HepG2 (cell line): ENCODE results near the gene EFNA2. TPM values are rescaled to one million over a fixed set of nuclear protein-coding genes. Genes with fewer than 3 reads are reported as not detected.

Experiments used
- ATAC-seq: fragments of 200-7000 bp; cut with Tn5 transposase; 3 replicates; pipeline ENCODE4 v1.9.1; 2020; ENCODE audit warnings: mild to moderate bottlenecking, moderate library complexity
- BruUV-seq: library from RNA; stranded (reverse); fragments of 400-500 nt; replicated peaks from 2 replicates; lab custom pipeline; 2021; lab: Mats Ljungman, UMichigan
- CTCF ChIA-PET: fragments of 300-600 bp; formaldehyde crosslinking; extraction: SDS; loops from one replicate; lab custom pipeline; 2021; ENCODE audit warnings: low total read pairs, inconsistent platforms, low intra/inter-chr PET ratio; lab: Yijun Ruan, JAX
- POLR2A ChIA-PET: fragments of 350-600 bp; sonication (Branson Sonifier 250); formaldehyde crosslinking; loops from one replicate; lab custom pipeline; 2020; ENCODE audit warnings: antibody characterized with exemption, inconsistent platforms; lab: Yijun Ruan, JAX
- DNase-seq: peaks from one replicate; pipeline ENCODE4 v3.0.0-alpha.2; 2015; ENCODE audit warnings: low spot score
- FAIRE-seq: peaks from 3 replicates; lab custom pipeline; 2011; peaks lifted over from hg19 to GRCh38; lab: Jason Lieb, UNC
- H2AFZ ChIP-seq: one replicate; pipeline ENCODE4 v1.6.1; 2011; ENCODE audit warnings: low read length, inconsistent platforms
- H3K27ac ChIP-seq: fragments of 300-600 bp; 3 replicates; pipeline ENCODE4 v1.8.0; 2011; ENCODE audit warnings: mixed run types, mild to moderate bottlenecking, mixed read lengths, low read length, inconsistent platforms; ENCODE audit not compliant: insufficient read depth; ENCODE audit errors: extremely low read length
- H3K27me3 ChIP-seq, 2 experiments: fragments of 200-600 bp in 1 of 2; 2 replicates in 1 of 2; 3 replicates in 1 of 2; pipeline versions ENCODE4 v1.6.0 to v1.8.0; 2011; ENCODE audit warnings: low read length in 2 of 2, mild to moderate bottlenecking in 2 of 2, moderate library complexity in 2 of 2, inconsistent platforms in 1 of 2; ENCODE audit not compliant: insufficient read depth in 2 of 2, control insufficient read depth in 1 of 2
- H3K36me3 ChIP-seq, 2 experiments: fragments of 200-600 bp in 1 of 2; replicated peaks in 1 of 2; 2 replicates in 1 of 2; 3 replicates in 1 of 2; pipeline versions ENCODE4 v1.5.1 to v1.8.0; 2011; ENCODE audit warnings: low read length in 2 of 2, inconsistent platforms in 1 of 2; ENCODE audit not compliant: insufficient read depth in 2 of 2, control insufficient read depth in 1 of 2
- H3K4me1 ChIP-seq: 2 replicates; pipeline ENCODE4 v1.5.1; 2012; ENCODE audit warnings: low read length, inconsistent platforms; ENCODE audit not compliant: insufficient read depth
- H3K4me2 ChIP-seq: 2 replicates; pipeline ENCODE4 v1.6.0; 2011; ENCODE audit warnings: low read depth, low read length, inconsistent platforms
- H3K4me3 ChIP-seq, 3 experiments: fragments of 200-600 bp in 1 of 3; sonication (generic), shearing (Covaris generic) in 1 of 3; replicated peaks in 1 of 3; 2 replicates each; pipeline ENCODE4 v1.5.1; 2011 to 2016; ENCODE audit warnings: low read length in 3 of 3, inconsistent platforms in 2 of 3, low read depth in 2 of 3, mild to moderate bottlenecking in 2 of 3, control low read depth in 1 of 3, mixed read lengths in 1 of 3; ENCODE audit not compliant: insufficient read depth in 1 of 3
- H3K79me2 ChIP-seq: one replicate; pipeline ENCODE4 v1.6.1; 2011; ENCODE audit warnings: low read length, inconsistent platforms; ENCODE audit not compliant: insufficient read depth
- H3K9ac ChIP-seq: 2 replicates; pipeline ENCODE4 v1.6.0; 2011; ENCODE audit warnings: mild to moderate bottlenecking, low read depth, low read length, inconsistent platforms; ENCODE audit not compliant: insufficient read depth
- H3K9me3 ChIP-seq: 2 replicates; pipeline ENCODE4 v1.5.1; 2012; ENCODE audit warnings: mild to moderate bottlenecking, low read length
- H4K20me1 ChIP-seq: 2 replicates; pipeline ENCODE4 v1.6.0; 2011; ENCODE audit warnings: inconsistent platforms, mild to moderate bottlenecking, low read length, moderate library complexity; ENCODE audit not compliant: insufficient read depth
- HNF4G ChIP-seq, 2 experiments: sonication (generic) in 1 of 2; formaldehyde crosslinking in 1 of 2; IDR thresholded peaks; 2 replicates each; pipeline versions ENCODE4 v1.4.0 to v1.6.1; 2011 to 2020; ENCODE audit warnings: borderline replicate concordance in 2 of 2, low read depth in 2 of 2, mild to moderate bottlenecking in 2 of 2, low read length in 1 of 2, missing genetic modification reagents in 1 of 2, moderate library complexity in 1 of 2
- IRF1 ChIP-seq: sonication (generic); formaldehyde crosslinking; IDR thresholded peaks from 2 replicates; pipeline ENCODE4 v1.4.0; 2020; ENCODE audit warnings: low read depth, mild to moderate bottlenecking, missing genetic modification reagents
- MED13 ChIP-seq: sonication (generic); formaldehyde crosslinking; IDR thresholded peaks from 2 replicates; pipeline ENCODE4 v1.5.0; 2020; ENCODE audit warnings: missing genetic modification reagents
- STAG1 ChIP-seq: sonication (generic); formaldehyde crosslinking; IDR thresholded peaks from 2 replicates; pipeline ENCODE4 v1.4.0; 2020; ENCODE audit warnings: missing genetic modification reagents
- ZNF34 ChIP-seq: sonication (generic); formaldehyde crosslinking; IDR thresholded peaks from 2 replicates; pipeline ENCODE4 v1.4.0; 2020; ENCODE audit warnings: mild to moderate bottlenecking, missing genetic modification reagents, borderline replicate concordance
- ZNF558 ChIP-seq: sonication (generic); formaldehyde crosslinking; IDR thresholded peaks from 2 replicates; pipeline ENCODE4 v1.9.0; 2022; ENCODE audit warnings: mild to moderate bottlenecking, missing genetic modification reagents, borderline replicate concordance
- ZNF724P ChIP-seq: sonication (generic); formaldehyde crosslinking; IDR thresholded peaks from 2 replicates; pipeline ENCODE4 v1.8.0; 2022; ENCODE audit warnings: missing genetic modification reagents, borderline replicate concordance
- ZNF770 ChIP-seq: sonication (generic); formaldehyde crosslinking; IDR thresholded peaks from 2 replicates; pipeline ENCODE4 v1.5.0; 2020; ENCODE audit warnings: mild to moderate bottlenecking, missing genetic modification reagents
- WGBS: methylation state at CpG from one replicate; pipeline ENCODE4 v1.1.6; 2017; ENCODE audit warnings: low lambda C conversion rate; 5-methylcytosine and 5-hydroxymethylcytosine counted together
- in situ Hi-C: cut with HindIII; loops from 2 replicates; pipeline ENCODE4 v1.10.0; 2017; ENCODE audit warnings: low pct_unique_long_range_greater_than_20kb; ENCODE audit not compliant: extremely low pct_ligation_motif_present
- intact Hi-C: fragments of 100-400 bp; cut with micrococcal nuclease; formaldehyde crosslinking; loops from one replicate; pipeline ENCODE4 v1.10.0; 2022; ENCODE audit not compliant: unreplicated experiment
- polyA plus RNA-seq, 8 experiments: library from polyadenylated mRNA; depleted of rRNA in 3 of 8; stranded (reverse) in 7 of 8; unstranded in 1 of 8; fragments of >200 nt; fragmentation: Illumina TruSeq in 4 of 8; extraction: Trizol in 4 of 8; gene quantifications; 2 replicates each; pipeline versions ENCODE4 v1.2.1 to v1.2.3, GENCODE V29; 2011 to 2016; ENCODE audit warnings: low read depth in 4 of 8, missing spikeins in 1 of 8, mixed read lengths in 1 of 8; ENCODE audit not compliant: insufficient read depth in 1 of 8
- total RNA-seq, 5 experiments: library from RNA; depleted of rRNA; stranded (reverse); fragments of >200 nt; fragmentation: Illumina TruSeq; extraction: Trizol; gene quantifications; 2 replicates each; pipeline ENCODE4 v1.2.3, GENCODE V29; 2016; ENCODE audit warnings: low read depth in 1 of 5
- TF ChIP-seq, protein P1 (sequence below): sonication (generic); formaldehyde crosslinking; IDR thresholded peaks from 2 replicates; pipeline ENCODE4 v1.4.0; 2020; ENCODE audit warnings: missing genetic modification reagents
- TF ChIP-seq, protein P2 (sequence below): sonication (generic); formaldehyde crosslinking; IDR thresholded peaks from 2 replicates; pipeline ENCODE4 v1.8.1; 2023; ENCODE audit warnings: mild to moderate bottlenecking, moderate library complexity, missing genetic modification reagents
- TF ChIP-seq, protein P3 (sequence below): sonication (generic); formaldehyde crosslinking; IDR thresholded peaks from 2 replicates; pipeline ENCODE4 v1.4.0; 2020; ENCODE audit warnings: missing genetic modification reagents, borderline replicate concordance

Gene EFNA2
- total and polyA plus RNA-seq, 2 of the 13 experiments (the other 11 are each of a cell fraction or from before 2014, with no cell fraction given): 6.0 to 9.9 TPM

- TF ChIP-seq HNF4G (IDR thresholded peaks at IDR 0.05; ENCODE audit: borderline replicate concordance, low read depth, low read length) (no peak), HNF4G (CRISPR knock-in tag; IDR thresholded peaks at IDR 0.05; ENCODE audit: borderline replicate concordance, low read depth) (no peak), STAG1 (no peak), ZNF34 (CRISPR knock-in tag) (no peak)
- TF ChIP-seq, protein P1, sequence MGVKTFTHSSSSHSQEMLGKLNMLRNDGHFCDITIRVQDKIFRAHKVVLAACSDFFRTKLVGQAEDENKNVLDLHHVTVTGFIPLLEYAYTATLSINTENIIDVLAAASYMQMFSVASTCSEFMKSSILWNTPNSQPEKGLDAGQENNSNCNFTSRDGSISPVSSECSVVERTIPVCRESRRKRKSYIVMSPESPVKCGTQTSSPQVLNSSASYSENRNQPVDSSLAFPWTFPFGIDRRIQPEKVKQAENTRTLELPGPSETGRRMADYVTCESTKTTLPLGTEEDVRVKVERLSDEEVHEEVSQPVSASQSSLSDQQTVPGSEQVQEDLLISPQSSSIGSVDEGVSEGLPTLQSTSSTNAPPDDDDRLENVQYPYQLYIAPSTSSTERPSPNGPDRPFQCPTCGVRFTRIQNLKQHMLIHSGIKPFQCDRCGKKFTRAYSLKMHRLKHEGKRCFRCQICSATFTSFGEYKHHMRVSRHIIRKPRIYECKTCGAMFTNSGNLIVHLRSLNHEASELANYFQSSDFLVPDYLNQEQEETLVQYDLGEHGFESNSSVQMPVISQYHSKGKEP: no peak
These were observed 8.6 kb upstream of the EFNA2 start (continued) for GRCh38 chr19:1277061-1277460.

DNA sequence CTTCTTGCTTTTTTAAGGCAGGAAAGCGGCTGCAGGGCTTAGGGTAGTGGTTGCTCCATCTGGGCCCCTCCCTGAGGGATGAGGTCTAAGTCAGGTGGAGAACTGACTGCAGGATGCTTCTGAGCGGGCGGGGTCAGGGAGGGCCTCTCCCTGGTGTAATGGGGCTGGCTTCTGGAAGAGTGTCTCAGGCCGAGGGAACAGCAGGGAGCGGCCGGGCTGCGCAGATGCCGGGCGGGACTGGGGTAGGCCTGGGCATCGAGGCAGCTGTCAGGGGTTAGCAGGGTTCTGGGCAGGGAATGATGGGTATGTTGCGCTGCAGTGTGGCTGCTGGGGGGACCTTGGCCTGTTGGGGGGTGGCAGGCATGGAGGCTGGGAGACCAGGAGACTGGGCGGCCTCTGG, 7.6 kb upstream of the EFNA2 start:
- no TSS peak for BruUV-seq
- in situ Hi-C loops: loop anchor here (5.0 kb wide), 1 partner anchor 36 kb away; the partner anchor contains the start of gene ATP5F1D

More for the DNA sequence above, 7.6 kb upstream of the EFNA2 start:
- no peak overlapping the region for H3K27ac ChIP-seq
- no peaks in the 10 kb centered on the region for H3K9me3 ChIP-seq
- TF ChIP-seq, protein P2, sequence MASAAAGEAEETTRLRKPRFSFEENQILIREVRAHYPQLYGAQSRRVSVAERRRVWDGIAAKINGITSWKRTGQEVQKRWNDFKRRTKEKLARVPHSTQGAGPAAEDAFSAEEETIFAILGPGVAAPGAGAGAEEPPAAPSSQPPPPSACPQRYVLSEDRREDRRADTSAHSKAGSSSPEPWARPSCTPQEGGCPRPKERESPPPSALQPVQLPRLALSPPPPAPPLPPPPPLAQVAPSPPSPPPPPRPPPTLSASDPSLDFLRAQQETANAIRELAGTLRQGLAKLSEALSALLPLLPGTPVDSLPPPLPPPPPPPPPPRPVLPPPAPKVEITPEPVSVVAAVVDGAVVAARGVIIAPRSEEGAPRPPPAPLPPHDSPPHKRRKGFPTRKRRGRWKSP (CRISPR knock-in tag): no peak
- TF ChIP-seq, protein P3, sequence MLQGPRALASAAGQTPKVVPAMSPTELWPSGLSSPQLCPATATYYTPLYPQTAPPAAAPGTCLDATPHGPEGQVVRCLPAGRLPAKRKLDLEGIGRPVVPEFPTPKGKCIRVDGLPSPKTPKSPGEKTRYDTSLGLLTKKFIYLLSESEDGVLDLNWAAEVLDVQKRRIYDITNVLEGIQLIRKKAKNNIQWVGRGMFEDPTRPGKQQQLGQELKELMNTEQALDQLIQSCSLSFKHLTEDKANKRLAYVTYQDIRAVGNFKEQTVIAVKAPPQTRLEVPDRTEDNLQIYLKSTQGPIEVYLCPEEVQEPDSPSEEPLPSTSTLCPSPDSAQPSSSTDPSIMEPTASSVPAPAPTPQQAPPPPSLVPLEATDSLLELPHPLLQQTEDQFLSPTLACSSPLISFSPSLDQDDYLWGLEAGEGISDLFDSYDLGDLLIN: no peak
- TF ChIP-seq ZNF558: no peak
- TF ChIP-seq ZNF724P (CRISPR knock-in tag): no peak
- TF ChIP-seq ZNF770 (CRISPR knock-in tag): no peak
- no peak for TF ChIP-seq MED13 (CRISPR knock-in tag)
- TF ChIP-seq IRF1 (CRISPR knock-in tag): no peak
- H3K9ac ChIP-seq: no peak overlapping the region
- peaks cover 6% of the 10 kb centered on the region for H3K79me2 ChIP-seq
- no peak for DNase-seq
- 96% methylated on average over 10 of the region's 12 CpGs for WGBS
- H3K4me2 ChIP-seq: no peak overlapping the region
- CTCF ChIA-PET: no interaction called here
- POLR2A ChIA-PET: no interaction called here
- H3K36me3 ChIP-seq: peaks cover 9 to 29% of the 10 kb centered on the region in 2 experiments; a peak in 4 of 5 replicates
- H2AFZ ChIP-seq: no peak overlapping the region
- H3K27me3 ChIP-seq: no peaks in the 10 kb centered on the region
- H4K20me1 ChIP-seq: peaks cover 5% of the 10 kb centered on the region; the same call in 1 of the 2 replicates
- FAIRE-seq: no peak
- peaks cover 37% of the 10 kb centered on the region for H3K4me1 ChIP-seq
- intact Hi-C loops: loop anchor here (2.0 kb wide), 1 partner anchor 37 kb away; no protein-coding TSS in a partner anchor
- no peak overlapping the region for H3K4me3 ChIP-seq
- no peak for ATAC-seq
